ENCODE data around the gene CLDN10. TPM values are rescaled to one million over a fixed set of nuclear protein-coding genes. Genes with fewer than 3 reads are reported as not detected.

CLDN10 gene
- polyA plus RNA-seq, 2 of the 4 experiments (the other 2 are of a cell fraction): 0.18 to 0.96 TPM

DNA sequence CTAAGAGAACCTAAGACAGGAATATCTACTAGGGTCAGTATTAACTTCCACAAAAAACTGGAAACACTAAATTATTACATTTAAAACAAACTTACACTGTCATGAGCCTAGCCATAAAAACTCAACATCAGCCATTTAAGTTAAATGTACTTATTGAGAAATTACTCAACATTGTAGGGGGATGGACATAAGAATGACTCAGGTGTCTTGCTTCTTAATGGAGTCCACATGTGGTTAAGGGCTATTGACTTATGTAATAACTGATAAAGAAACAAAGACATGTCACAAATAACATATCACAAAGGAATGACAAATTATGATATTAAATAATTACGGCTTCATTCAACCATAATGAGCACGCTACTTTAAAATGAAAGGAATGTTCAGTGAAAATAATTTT, 36.2 kb downstream of the CLDN10 start:
- ChIA-PET POLR2A (no interaction called here), CTCF (no interaction called here)
- no peak overlapping the region for H3K27ac ChIP-seq
- TF ChIP-seq TP53 (CRISPR knock-in tag; IDR thresholded peaks at IDR 0.05): no peak
- TF ChIP-seq, protein P1, sequence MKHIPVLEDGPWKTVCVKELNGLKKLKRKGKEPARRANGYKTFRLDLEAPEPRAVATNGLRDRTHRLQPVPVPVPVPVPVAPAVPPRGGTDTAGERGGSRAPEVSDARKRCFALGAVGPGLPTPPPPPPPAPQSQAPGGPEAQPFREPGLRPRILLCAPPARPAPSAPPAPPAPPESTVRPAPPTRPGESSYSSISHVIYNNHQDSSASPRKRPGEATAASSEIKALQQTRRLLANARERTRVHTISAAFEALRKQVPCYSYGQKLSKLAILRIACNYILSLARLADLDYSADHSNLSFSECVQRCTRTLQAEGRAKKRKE (CRISPR knock-in tag; IDR thresholded peaks at IDR 0.05; ENCODE audit: low read depth): no peak
- no peak overlapping the region for H3K4me2 ChIP-seq
- H3K4me1 ChIP-seq: no peaks in the 10 kb centered on the region
- FAIRE-seq (no peak), DNase-seq (ENCODE audit: low read depth in 1 of 2, low spot score in 1 of 2) (no peak), ATAC-seq (no peak)
- no peaks in the 10 kb centered on the region for H3K9me3 ChIP-seq
- no peak overlapping the region for H3K4me3 ChIP-seq
- WGBS (ENCODE audit: missing lambda C conversion rate): 95% methylated on average over 2 of the region's 2 CpGs

DNA sequence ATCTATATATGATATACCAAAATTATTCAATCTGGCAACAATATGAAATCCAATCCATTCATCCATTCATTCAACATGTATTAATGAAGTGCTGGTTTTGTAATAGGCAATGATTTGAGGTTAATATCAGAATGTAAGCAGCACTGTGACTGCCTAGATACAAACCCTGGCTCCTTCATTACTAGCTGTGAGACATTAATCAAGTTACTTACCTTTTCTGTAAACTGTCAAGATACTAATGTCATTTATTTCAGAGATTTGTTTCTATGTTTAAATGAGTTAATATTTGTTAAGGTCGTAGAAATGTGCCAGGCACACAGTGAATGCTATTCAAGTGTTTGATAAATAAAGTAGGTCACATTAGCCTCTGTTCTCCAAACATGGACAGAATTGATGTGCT, 40.9 kb downstream of the CLDN10 start:
- CTCF ChIA-PET: interaction anchor here (0.7 kb wide), 1 partner anchor 11 kb away, joined by 3 read pairs; no protein-coding TSS in a partner anchor
- ATAC-seq (no peak), FAIRE-seq (no peak), DNase-seq (ENCODE audit: low read depth in 1 of 2, low spot score in 1 of 2) (no peak)
- Histone ChIP-seq H3K4me3 (no peak overlapping the region), H3K4me2 (no peak overlapping the region), H3K4me1 (no peaks in the 10 kb centered on the region), H3K9me3 (no peaks in the 10 kb centered on the region), H3K27ac (no peak overlapping the region)
- 88% methylated on average over 1 of the region's 1 CpG for WGBS (ENCODE audit: missing lambda C conversion rate)
- TF ChIP-seq ZSCAN20 (CRISPR knock-in tag; IDR thresholded peaks at IDR 0.05): no peak
- no peak for TF ChIP-seq HDAC2 (IDR thresholded peaks at IDR 0.05)
- TF ChIP-seq, protein P2, sequence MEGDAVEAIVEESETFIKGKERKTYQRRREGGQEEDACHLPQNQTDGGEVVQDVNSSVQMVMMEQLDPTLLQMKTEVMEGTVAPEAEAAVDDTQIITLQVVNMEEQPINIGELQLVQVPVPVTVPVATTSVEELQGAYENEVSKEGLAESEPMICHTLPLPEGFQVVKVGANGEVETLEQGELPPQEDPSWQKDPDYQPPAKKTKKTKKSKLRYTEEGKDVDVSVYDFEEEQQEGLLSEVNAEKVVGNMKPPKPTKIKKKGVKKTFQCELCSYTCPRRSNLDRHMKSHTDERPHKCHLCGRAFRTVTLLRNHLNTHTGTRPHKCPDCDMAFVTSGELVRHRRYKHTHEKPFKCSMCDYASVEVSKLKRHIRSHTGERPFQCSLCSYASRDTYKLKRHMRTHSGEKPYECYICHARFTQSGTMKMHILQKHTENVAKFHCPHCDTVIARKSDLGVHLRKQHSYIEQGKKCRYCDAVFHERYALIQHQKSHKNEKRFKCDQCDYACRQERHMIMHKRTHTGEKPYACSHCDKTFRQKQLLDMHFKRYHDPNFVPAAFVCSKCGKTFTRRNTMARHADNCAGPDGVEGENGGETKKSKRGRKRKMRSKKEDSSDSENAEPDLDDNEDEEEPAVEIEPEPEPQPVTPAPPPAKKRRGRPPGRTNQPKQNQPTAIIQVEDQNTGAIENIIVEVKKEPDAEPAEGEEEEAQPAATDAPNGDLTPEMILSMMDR (IDR thresholded peaks at IDR 0.05): no peak
- TF ChIP-seq HOXA7 (CRISPR knock-in tag; IDR thresholded peaks at IDR 0.05): no peak
- no peak for TF ChIP-seq ESRRA (IDR thresholded peaks at IDR 0.05; ENCODE audit: borderline replicate concordance, low read length)
- TF ChIP-seq, protein P3, sequence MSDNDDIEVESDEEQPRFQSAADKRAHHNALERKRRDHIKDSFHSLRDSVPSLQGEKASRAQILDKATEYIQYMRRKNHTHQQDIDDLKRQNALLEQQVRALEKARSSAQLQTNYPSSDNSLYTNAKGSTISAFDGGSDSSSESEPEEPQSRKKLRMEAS (IDR thresholded peaks at IDR 0.05): no peak
- TF ChIP-seq NR3C1 (IDR thresholded peaks at IDR 0.05): no peak
- no peak for TF ChIP-seq GATA3 (IDR thresholded peaks at IDR 0.05; ENCODE audit: borderline replicate concordance)
- no peak for TF ChIP-seq CBX2 (IDR thresholded peaks at IDR 0.05; ENCODE audit: borderline replicate concordance, low read depth)
- TF ChIP-seq ZFP36 (IDR thresholded peaks at IDR 0.05; ENCODE audit: borderline replicate concordance, partially characterized antibody): no peak
- no peak for TF ChIP-seq ZNF302 (CRISPR knock-in tag; IDR thresholded peaks at IDR 0.05)
- TF ChIP-seq CHD4 (IDR thresholded peaks at IDR 0.05; ENCODE audit: borderline replicate concordance): no peak
- TF ChIP-seq RCOR1 (IDR thresholded peaks at IDR 0.05; ENCODE audit: low read depth, low read length): no peak
- no peak for TF ChIP-seq HOXB5 (CRISPR knock-in tag; IDR thresholded peaks at IDR 0.05)
- no peak for TF ChIP-seq CEBPB (IDR thresholded peaks at IDR 0.05)
- no peak for TF ChIP-seq ZC3H11A (IDR thresholded peaks at IDR 0.05)
- TF ChIP-seq, protein P4, sequence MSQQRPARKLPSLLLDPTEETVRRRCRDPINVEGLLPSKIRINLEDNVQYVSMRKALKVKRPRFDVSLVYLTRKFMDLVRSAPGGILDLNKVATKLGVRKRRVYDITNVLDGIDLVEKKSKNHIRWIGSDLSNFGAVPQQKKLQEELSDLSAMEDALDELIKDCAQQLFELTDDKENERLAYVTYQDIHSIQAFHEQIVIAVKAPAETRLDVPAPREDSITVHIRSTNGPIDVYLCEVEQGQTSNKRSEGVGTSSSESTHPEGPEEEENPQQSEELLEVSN (IDR thresholded peaks at IDR 0.05; ENCODE audit: borderline replicate concordance, low read depth): no peak
- TF ChIP-seq EHF (CRISPR knock-in tag; IDR thresholded peaks at IDR 0.05): no peak
- TF ChIP-seq RNF2 (IDR thresholded peaks at IDR 0.05; ENCODE audit: borderline replicate concordance, low read depth): no peak
- no peak for TF ChIP-seq POLR2A (IDR thresholded peaks at IDR 0.05; ENCODE audit: low read length)
- POLR2A ChIA-PET: no interaction called here

DNA sequence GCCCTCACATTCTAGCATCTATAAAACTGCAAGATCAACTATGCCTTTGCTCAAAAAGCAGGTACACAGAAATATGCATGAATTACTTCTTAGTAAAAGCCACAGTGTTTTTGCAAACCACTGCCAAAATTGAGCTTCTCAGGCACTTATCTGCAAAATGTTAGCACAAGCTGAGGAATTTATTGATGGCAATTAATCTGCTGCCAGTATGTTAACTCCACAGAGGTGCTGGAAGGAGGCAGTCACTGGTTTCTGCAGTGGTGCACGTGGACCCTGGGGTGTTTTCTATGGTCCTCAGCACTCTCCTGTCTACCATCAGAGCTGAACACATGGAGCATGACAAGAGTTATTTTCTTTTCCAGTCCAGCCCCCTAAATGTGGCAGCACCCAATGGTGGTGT, 44.2 kb downstream of the CLDN10 start:
- WGBS (ENCODE audit: missing lambda C conversion rate): 89% methylated on average over 1 of the region's 1 CpG
- Histone ChIP-seq H3K27ac (no peak overlapping the region), H3K4me1 (no peaks in the 10 kb centered on the region), H3K9me3 (no peaks in the 10 kb centered on the region), H3K4me2 (no peak overlapping the region), H3K4me3 (no peak overlapping the region)
- ChIA-PET POLR2A (no interaction called here), CTCF (no interaction called here)
- FAIRE-seq (no peak), DNase-seq (ENCODE audit: low read depth in 1 of 2, low spot score in 1 of 2) (no peak), ATAC-seq (no peak)
- no peak for TF ChIP-seq HEYL (CRISPR knock-in tag; IDR thresholded peaks at IDR 0.05)
- no peak for TF ChIP-seq ZC3H11A (IDR thresholded peaks at IDR 0.05)

All from A549 (cell line).